Osteoblast (primary cell): ENCODE data around the gene B3GNT9. TPM values are rescaled to one million over a fixed set of nuclear protein-coding genes. Genes with fewer than 3 reads are reported as not detected.

Experiments used
- DNase-seq: peaks from one replicate; pipeline ENCODE4 v3.0.0; 2011; ENCODE audit warnings: low spot score, mixed read lengths; ENCODE audit not compliant: insufficient read length; ENCODE audit errors: missing footprints
- H2AFZ ChIP-seq: 2 replicates; pipeline ENCODE4 v1.6.0; 2011; ENCODE audit warnings: mild to moderate bottlenecking, low read length
- H3K27ac ChIP-seq: 2 replicates; pipeline ENCODE4 v1.5.1; 2011; ENCODE audit warnings: mild to moderate bottlenecking, low read depth, low read length, moderate library complexity
- H3K27me3 ChIP-seq: 2 replicates; pipeline ENCODE4 v1.6.0; 2012; ENCODE audit warnings: mild to moderate bottlenecking, control low read depth, inconsistent platforms, low read length, moderate library complexity; ENCODE audit not compliant: insufficient read depth
- H3K36me3 ChIP-seq: 2 replicates; pipeline ENCODE4 v1.5.1; 2011; ENCODE audit warnings: mild to moderate bottlenecking, low read length, control low read depth, moderate library complexity; ENCODE audit not compliant: insufficient read depth
- H3K4me1 ChIP-seq: 2 replicates; pipeline ENCODE4 v1.5.1; 2011; ENCODE audit warnings: mild to moderate bottlenecking, low read length, control low read depth, moderate library complexity; ENCODE audit not compliant: insufficient read depth
- H3K4me2 ChIP-seq: 2 replicates; pipeline ENCODE4 v1.6.0; 2011; ENCODE audit warnings: mild to moderate bottlenecking, low read length; ENCODE audit not compliant: insufficient read depth
- H3K4me3 ChIP-seq: fragments of 200-600 bp; sonication (generic); 3 replicates; pipeline ENCODE4 v1.5.1; 2012; ENCODE audit warnings: mild to moderate bottlenecking, low read length, inconsistent platforms; ENCODE audit not compliant: insufficient read depth
- H3K79me2 ChIP-seq: 2 replicates; pipeline ENCODE4 v1.6.0; 2012; ENCODE audit warnings: mild to moderate bottlenecking, low read length, control low read depth, inconsistent platforms; ENCODE audit not compliant: insufficient read depth
- H3K9me3 ChIP-seq: 2 replicates; pipeline ENCODE4 v1.5.1; 2011; ENCODE audit warnings: low read depth, low read length, control low read depth
- H4K20me1 ChIP-seq: 2 replicates; pipeline ENCODE4 v1.6.0; 2012; ENCODE audit warnings: mild to moderate bottlenecking, low read length, control low read depth; ENCODE audit not compliant: insufficient read depth
- total RNA-seq: library from RNA; depleted of rRNA; stranded (reverse); fragments of >200 nt; gene quantifications from 2 replicates; pipeline ENCODE4 v1.2.3, GENCODE V29; 2012
- TF ChIP-seq, protein P1 (sequence below): IDR thresholded peaks from 2 replicates; pipeline ENCODE4 v1.5.1; 2011; ENCODE audit warnings: mild to moderate bottlenecking, low read depth, low read length, moderate library complexity; ENCODE audit errors: extremely low read depth

The B3GNT9 gene
- total RNA-seq, 1 donor: 58.6 TPM

DNA sequence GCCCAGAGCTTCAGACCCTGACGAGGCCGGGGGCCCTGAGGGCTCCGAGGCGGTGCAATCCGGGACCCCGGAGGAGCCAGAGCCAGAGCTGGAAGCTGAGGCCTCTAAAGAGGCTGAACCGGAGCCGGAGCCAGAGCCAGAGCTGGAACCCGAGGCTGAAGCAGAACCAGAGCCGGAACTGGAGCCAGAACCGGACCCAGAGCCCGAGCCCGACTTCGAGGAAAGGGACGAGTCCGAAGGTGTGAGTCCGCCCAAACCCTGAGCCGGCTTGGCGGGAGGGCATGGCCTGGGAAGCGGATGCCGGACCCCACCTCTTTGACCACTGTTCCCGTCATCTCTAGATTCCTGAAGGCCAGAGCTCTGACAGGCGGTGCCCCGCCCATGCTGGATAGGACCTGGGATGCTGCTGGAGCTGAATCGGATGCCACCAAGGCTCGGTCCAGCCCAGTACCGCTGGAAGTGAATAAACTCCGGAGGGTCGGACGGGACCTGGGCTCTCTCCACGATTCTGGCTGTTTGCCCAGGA is 24.0 kb upstream of the B3GNT9 start:
- TF ChIP-seq, protein P1, sequence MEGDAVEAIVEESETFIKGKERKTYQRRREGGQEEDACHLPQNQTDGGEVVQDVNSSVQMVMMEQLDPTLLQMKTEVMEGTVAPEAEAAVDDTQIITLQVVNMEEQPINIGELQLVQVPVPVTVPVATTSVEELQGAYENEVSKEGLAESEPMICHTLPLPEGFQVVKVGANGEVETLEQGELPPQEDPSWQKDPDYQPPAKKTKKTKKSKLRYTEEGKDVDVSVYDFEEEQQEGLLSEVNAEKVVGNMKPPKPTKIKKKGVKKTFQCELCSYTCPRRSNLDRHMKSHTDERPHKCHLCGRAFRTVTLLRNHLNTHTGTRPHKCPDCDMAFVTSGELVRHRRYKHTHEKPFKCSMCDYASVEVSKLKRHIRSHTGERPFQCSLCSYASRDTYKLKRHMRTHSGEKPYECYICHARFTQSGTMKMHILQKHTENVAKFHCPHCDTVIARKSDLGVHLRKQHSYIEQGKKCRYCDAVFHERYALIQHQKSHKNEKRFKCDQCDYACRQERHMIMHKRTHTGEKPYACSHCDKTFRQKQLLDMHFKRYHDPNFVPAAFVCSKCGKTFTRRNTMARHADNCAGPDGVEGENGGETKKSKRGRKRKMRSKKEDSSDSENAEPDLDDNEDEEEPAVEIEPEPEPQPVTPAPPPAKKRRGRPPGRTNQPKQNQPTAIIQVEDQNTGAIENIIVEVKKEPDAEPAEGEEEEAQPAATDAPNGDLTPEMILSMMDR: no peak
- no peaks in the 10 kb centered on the region for H3K79me2 ChIP-seq
- H2AFZ ChIP-seq: no peak overlapping the region
- H3K36me3 ChIP-seq: no peaks in the 10 kb centered on the region
- no peak for DNase-seq
- no peaks in the 10 kb centered on the region for H3K27me3 ChIP-seq
- no peaks in the 10 kb centered on the region for H3K9me3 ChIP-seq
- no peak overlapping the region for H3K27ac ChIP-seq
- peak overlapping the region; percentile 95 for H3K4me2 ChIP-seq
- peak overlapping the region; percentile 78 for H3K4me3 ChIP-seq
- H3K4me1 ChIP-seq: peaks cover 16% of the 10 kb centered on the region
- peaks cover 22% of the 10 kb centered on the region for H4K20me1 ChIP-seq

DNA sequence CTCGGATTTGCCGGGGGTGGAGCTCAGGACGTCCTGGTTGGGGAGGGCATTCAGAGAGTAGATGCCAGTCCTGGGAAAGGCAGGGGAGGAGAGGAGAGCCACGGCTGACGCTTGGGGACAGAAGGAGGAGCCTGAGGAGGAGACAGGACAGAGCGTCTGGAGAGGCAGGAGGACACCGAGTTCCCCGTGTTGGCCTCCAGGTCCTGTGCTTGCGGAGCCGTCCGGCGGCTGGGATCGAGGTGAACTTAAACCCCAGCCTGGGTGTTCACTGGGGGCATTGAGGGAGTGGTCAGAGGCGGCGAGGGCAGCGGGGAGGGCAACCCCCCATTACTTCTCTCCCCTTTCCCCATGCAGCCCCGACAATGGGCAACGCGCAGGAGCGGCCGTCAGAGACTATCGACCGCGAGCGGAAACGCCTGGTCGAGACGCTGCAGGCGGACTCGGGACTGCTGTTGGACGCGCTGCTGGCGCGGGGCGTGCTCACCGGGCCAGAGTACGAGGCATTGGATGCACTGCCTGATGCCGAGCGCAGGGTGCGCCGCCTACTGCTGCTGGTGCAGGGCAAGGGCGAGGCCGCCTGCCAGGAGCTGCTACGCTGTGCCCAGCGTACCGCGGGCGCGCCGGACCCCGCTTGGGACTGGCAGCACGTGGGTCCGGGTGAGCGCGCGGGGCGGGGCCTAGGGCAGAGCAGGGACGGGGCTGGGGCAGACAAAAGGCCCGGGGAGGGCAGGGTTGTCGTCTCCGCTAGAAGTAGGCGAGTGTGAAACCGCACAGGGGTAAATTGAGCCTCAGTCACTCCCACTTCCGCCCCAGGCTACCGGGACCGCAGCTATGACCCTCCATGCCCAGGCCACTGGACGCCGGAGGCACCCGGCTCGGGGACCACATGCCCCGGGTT is 23.3 kb upstream of the B3GNT9 start:
- H3K9me3 ChIP-seq: no peaks in the 10 kb centered on the region
- H3K36me3 ChIP-seq: no peaks in the 10 kb centered on the region
- TF ChIP-seq, protein P1: peak; percentile 16
- H3K27me3 ChIP-seq: no peaks in the 10 kb centered on the region
- peak overlapping the region; percentile 95 for H3K4me2 ChIP-seq
- peak overlapping the region; percentile 78 for H3K4me3 ChIP-seq
- peaks cover 22% of the 10 kb centered on the region for H3K4me1 ChIP-seq
- peak overlapping the region; percentile 39 for H3K27ac ChIP-seq
- peak; percentile 99 for DNase-seq
- H3K79me2 ChIP-seq: no peaks in the 10 kb centered on the region
- H2AFZ ChIP-seq: peak overlapping the region; percentile 85
- H4K20me1 ChIP-seq: peaks cover 15% of the 10 kb centered on the region

DNA sequence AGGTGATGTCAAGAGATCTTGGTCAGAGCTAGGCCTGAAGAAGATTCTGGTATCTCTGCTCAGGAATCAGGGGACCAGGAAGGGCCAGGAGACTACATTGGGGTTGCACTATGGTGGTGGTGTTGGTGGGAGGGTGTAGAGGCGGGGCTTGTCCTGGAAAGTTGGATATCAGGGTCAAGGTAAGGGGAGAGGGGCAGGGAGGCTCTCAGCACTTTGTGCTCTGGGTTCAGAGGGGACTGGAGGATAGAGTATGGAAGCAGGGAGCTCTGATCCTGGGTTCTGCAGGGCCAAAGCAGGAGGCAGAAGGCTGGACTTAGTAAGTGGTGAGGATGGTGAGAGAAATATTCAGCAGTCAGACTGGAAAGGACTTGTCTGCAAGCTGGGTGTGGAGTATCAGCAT is 22.5 kb upstream of the B3GNT9 start:
- H3K4me1 ChIP-seq: peaks cover 22% of the 10 kb centered on the region
- peak overlapping the region; percentile 95 for H3K4me2 ChIP-seq
- peaks cover 11% of the 10 kb centered on the region for H4K20me1 ChIP-seq
- H3K36me3 ChIP-seq: no peaks in the 10 kb centered on the region
- H3K79me2 ChIP-seq: no peaks in the 10 kb centered on the region
- no peak for DNase-seq
- H3K27me3 ChIP-seq: no peaks in the 10 kb centered on the region
- H3K9me3 ChIP-seq: no peaks in the 10 kb centered on the region
- peak overlapping the region; percentile 85 for H2AFZ ChIP-seq
- TF ChIP-seq, protein P1: no peak
- peak overlapping the region; percentile 39 for H3K27ac ChIP-seq
- H3K4me3 ChIP-seq: peak overlapping the region; percentile 78

DNA sequence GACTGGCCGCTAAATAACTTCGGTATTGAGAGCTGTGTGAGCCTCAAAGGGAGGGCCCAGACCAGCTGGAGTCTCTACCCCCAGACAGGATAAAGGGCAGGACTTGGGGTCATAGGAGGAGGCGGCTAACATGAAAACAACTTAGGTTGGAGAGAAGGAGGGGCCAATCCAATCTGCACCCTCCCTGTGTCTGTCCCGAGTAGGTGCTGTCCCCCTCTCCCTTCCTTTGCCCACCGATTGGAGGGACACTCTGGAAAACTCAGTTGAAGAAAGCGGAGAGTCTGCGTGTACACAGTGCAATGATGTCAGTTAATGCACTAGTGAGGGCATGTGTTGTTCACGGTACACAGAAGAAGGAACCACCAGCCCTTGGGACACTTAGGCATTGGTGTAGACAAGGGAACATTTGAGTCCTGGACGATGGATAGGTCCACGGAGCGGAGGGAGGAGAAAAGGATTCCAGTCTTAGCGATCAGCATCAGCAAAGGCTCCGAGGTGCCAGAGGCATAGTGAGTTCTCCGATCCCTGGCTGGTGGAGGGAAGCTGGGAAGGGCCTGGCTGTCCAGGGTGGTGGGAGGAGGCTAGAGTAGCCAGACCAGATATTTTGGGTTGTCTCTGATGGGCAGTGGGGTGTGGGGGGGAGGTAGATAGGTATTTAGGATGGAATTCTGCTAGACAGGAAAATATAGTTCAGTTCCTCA is 20.3 kb upstream of the B3GNT9 start:
- Histone ChIP-seq H4K20me1 (peaks cover 2% of the 10 kb centered on the region), H3K27me3 (no peaks in the 10 kb centered on the region), H3K4me1 (peaks cover 22% of the 10 kb centered on the region), H3K9me3 (no peaks in the 10 kb centered on the region), H3K27ac (peak overlapping the region; percentile 38), H3K4me2 (peak overlapping the region; percentile 90), H3K4me3 (peak overlapping the region; percentile 72), H2AFZ (peak overlapping the region; percentile 45), H3K79me2 (no peaks in the 10 kb centered on the region), H3K36me3 (no peaks in the 10 kb centered on the region)
- TF ChIP-seq, protein P1: no peak
- DNase-seq: no peak
